Spinal cord (tissue), 10 donors: ENCODE measurements around the gene SMYD5. TPM values are rescaled to one million over a fixed set of nuclear protein-coding genes. Genes with fewer than 3 reads are reported as not detected.

Source experiments
- DNase-seq, 6 donors: peaks; one replicate each; pipeline versions ENCODE4 v3.0.0 to v3.0.0-alpha.2; 2013 to 2015; ENCODE audit warnings: low spot score in 6 of 6, low read depth in 4 of 6
- H3K27ac ChIP-seq: one replicate; pipeline ENCODE4 v1.5.1; 2013; ENCODE audit warnings: low read depth, low read length, control low read depth
- H3K27me3 ChIP-seq: one replicate; pipeline ENCODE4 v1.6.1; 2013; ENCODE audit warnings: low read length; ENCODE audit not compliant: control insufficient read depth, insufficient read depth
- H3K36me3 ChIP-seq: one replicate; pipeline ENCODE4 v1.6.1; 2013; ENCODE audit warnings: low read length; ENCODE audit not compliant: control insufficient read depth, insufficient read depth
- H3K4me1 ChIP-seq: one replicate; pipeline ENCODE4 v1.6.1; 2013; ENCODE audit warnings: low read length; ENCODE audit not compliant: control insufficient read depth, insufficient read depth
- H3K4me3 ChIP-seq: one replicate; pipeline ENCODE4 v1.5.1; 2013; ENCODE audit warnings: low read depth, low read length, control low read depth
- H3K9me3 ChIP-seq: one replicate; pipeline ENCODE4 v1.6.1; 2013; ENCODE audit warnings: low read length; ENCODE audit not compliant: control insufficient read depth, insufficient read depth
- WGBS: methylation state at CpG from one replicate; pipeline ENCODE4 v1.1.5; 2013; ENCODE audit warnings: missing lambda C conversion rate; ENCODE audit not compliant: insufficient coverage; 5-methylcytosine and 5-hydroxymethylcytosine counted together
- polyA plus RNA-seq, 2 donors: library from polyadenylated mRNA; unstranded; fragments of 120-200 nt; gene quantifications; one replicate each; pipeline ENCODE4 v1.2.1, GENCODE V29; 2013; ENCODE audit not compliant: insufficient read length in 2 of 2
- total RNA-seq, 2 donors: library from RNA; depleted of rRNA in 1 of 2; stranded (reverse); fragments of 120-200 nt in 1 of 2; fragments of >200 nt in 1 of 2; gene quantifications; one replicate each; pipeline versions ENCODE4 v1.2.3 to v1.2.4, GENCODE V29; 2013 to 2014
- donor health status: healthy.

The SMYD5 gene
- total and polyA plus RNA-seq, 4 donors: 14.2 to 42.5 (median 33.5) TPM

DNA sequence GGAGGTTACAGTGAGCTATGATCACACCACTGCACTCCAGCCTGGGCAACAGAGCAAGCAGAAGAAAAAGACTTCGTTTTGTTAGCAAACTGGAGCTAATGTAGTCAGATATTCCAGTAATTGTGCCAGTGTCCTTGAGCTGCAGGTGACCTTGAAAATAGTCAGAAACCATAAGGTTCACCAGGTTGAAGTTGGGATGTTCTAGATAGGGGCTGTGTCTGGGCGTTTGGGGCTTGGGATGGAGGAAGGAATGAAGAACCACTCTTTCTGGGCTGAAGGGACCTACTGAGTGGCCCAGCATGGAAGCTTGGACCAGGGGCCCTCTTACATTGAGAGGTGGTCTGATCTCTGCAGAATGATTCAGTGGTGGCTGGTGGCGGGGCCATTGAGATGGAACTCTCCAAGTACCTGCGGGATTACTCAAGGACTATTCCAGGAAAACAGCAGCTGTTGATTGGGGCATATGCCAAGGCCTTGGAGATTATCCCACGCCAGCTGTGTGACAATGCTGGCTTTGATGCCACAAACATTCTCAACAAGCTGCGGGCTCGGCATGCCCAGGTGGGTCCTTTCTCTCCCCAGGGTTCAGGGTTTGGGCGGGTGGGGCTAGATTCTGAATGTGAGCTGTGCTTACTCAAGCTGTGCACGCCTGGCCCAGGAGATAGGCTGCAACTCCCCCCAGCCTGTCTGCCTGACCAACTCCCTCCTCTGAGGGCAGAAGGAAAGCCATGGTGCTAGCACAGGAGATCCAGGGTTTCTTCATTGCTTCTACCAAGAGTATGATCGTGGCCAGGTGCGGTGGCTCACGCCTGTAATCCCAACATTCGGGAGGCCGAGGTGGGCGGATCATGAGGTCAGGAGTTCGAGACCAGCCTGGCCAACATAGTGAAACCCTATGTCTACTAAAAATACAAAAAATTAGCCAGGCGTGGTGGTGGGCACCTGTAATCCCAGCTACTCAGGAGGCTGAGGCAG, 37.1 kb downstream of the SMYD5 start:
- no peaks in the 10 kb centered on the region for H3K9me3 ChIP-seq
- no peaks in the 10 kb centered on the region for H3K27me3 ChIP-seq
- DNase-seq: no peak
- H3K27ac ChIP-seq: no peak overlapping the region
- H3K36me3 ChIP-seq: peaks cover 74% of the 10 kb centered on the region
- 87% methylated on average over 17 of the region's 17 CpGs for WGBS
- no peak overlapping the region for H3K4me3 ChIP-seq
- H3K4me1 ChIP-seq: no peaks in the 10 kb centered on the region

DNA sequence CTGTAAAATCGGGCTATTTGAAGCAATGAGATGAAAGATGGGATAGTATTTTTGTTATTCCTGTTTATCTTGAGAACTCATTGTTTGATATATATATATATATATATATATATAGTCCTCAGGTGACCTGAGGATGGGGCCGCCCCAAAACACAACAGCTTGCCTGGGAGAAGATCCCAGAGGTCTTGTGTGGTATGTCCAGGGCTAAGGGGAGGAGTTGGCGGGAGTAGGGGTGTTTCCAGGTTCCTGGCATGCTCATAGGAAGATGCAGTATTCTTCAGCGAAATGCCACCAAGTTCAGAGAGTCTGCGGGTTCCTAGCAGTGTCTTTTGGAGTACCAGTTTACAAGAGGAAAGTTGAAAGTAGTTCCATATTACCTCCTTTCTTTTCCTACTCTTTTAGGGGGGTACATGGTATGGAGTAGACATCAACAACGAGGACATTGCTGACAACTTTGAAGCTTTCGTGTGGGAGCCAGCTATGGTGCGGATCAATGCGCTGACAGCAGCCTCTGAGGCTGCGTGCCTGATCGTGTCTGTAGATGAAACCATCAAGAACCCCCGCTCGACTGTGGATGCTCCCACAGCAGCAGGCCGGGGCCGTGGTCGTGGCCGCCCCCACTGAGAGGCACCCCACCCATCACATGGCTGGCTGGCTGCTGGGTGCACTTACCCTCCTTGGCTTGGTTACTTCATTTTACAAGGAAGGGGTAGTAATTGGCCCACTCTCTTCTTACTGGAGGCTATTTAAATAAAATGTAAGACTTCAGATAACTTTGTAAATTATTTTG, 38.4 kb downstream of the SMYD5 start:
- Histone ChIP-seq H3K9me3 (no peaks in the 10 kb centered on the region), H3K36me3 (peaks cover 69% of the 10 kb centered on the region), H3K27me3 (no peaks in the 10 kb centered on the region), H3K27ac (no peak overlapping the region), H3K4me3 (no peak overlapping the region), H3K4me1 (no peaks in the 10 kb centered on the region)
- 97% methylated on average over 7 of the region's 17 CpGs for WGBS
- DNase-seq: no peak

DNA sequence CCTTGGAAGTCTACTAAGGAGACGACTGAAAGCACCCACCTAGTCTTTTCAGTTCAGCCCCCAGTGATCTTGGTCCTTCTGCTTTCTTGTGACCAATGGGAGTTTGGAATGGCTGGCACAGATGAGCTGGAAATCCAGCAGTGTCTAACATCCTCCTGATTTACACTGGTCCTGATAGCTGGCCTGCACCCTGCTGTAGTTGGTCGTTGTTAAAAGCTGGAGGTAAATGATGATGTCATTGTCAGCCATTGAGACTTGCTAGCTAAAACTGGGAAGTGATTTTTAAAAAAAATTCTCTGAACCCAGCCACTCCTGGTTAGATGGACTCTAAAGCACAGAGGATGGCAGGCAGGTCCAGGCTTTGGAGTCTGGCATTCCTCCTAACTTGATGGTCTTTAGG, 39.4 kb downstream of the SMYD5 start:
- DNase-seq: no peak
- Histone ChIP-seq H3K27ac (no peak overlapping the region), H3K36me3 (peaks cover 70% of the 10 kb centered on the region), H3K4me3 (no peak overlapping the region), H3K27me3 (no peaks in the 10 kb centered on the region), H3K4me1 (no peaks in the 10 kb centered on the region), H3K9me3 (no peaks in the 10 kb centered on the region)
- WGBS: 60% methylated on average over 1 of the region's 2 CpGs

DNA sequence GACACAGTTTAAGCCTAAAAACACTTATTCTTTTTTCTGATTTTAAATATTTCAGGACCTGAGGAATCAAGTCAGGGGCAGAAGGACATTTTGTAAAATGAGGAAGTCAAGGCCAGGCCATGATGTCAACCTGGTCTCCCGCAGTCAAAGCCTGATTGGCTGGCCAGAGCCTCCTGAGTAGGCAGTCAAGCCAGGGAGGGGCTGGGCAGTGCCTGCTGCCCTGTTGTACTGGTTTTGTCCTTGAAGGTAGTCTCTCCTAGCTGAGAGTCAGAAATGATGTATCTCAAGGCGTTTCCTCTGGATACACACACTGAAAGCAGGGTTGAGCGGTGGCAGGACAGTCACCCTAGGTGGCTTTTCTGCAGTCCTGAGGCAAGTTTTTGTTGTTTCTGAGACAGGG, 39.9 kb downstream of the SMYD5 start:
- Histone ChIP-seq H3K4me1 (no peaks in the 10 kb centered on the region), H3K27me3 (no peaks in the 10 kb centered on the region), H3K27ac (no peak overlapping the region), H3K9me3 (no peaks in the 10 kb centered on the region), H3K36me3 (peaks cover 70% of the 10 kb centered on the region), H3K4me3 (no peak overlapping the region)
- no peak for DNase-seq
- 98% methylated on average over 3 of the region's 3 CpGs for WGBS

DNA sequence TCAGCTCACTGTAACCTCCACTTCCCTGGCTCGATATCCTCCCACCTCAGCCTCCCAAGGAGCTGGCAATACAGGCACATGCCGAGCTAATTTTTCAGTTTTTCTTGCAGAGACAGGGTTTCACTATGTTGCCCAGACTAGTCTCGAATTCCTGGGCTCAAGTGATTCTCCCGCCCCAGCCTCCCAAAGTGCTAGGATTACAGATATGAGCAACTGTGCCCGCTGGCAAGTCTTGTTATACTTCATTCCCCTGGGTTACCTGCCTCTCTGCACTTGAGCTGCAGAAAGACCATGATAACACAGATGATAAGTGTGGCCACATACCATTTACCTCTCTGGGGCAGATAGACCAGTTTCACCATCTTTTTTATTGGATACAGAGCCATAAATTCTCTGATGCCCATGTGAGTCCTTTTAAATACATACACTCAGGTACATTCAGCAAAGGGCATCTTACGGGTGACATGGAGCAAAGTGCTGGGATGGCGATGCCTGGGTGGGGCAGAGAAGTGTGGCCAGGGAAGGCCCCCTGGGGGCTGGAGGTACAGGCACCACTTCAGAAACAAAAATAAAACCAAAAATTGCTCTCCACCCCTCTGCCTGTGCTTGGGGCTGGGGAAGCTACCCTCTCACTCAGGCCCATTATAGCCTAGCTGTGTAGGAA, 40.4 kb downstream of the SMYD5 start:
- WGBS: 94% methylated on average over 6 of the region's 7 CpGs
- Histone ChIP-seq H3K27ac (no peak overlapping the region), H3K27me3 (no peaks in the 10 kb centered on the region), H3K4me1 (no peaks in the 10 kb centered on the region), H3K4me3 (no peak overlapping the region), H3K9me3 (no peaks in the 10 kb centered on the region), H3K36me3 (peaks cover 72% of the 10 kb centered on the region)
- DNase-seq: no peak

DNA sequence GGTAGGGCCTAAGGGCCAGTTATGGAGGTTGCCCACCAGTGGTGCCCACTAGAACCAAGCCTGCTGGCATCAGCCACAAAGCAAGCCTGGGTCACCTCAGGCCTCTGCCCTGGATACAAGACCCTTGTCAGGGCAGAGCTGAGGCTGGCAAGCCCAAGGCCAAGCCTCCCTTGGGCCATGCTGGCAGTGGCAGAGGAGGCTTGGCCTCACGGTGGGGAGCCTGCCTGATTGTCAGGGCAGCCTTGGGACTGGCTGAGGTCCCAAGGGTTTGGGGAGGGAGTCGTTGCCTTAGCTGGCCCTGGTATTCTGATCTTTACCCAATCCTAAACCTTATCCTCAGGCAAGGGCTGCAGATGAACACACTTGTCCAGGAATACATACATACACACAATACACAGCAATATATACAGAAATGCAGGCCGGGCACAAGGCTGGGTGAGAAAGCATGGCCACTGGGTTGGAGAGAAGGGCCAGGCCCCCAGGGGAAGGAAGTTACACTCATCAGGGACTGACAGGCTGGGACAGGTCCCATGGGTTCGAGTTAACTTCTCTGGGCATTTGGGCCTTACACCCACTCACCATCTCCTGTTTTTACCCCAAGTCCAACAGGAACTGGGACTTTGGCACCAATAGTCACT, 41.1 kb downstream of the SMYD5 start:
- 82% methylated on average over 1 of the region's 4 CpGs for WGBS
- DNase-seq: no peak
- peaks cover 72% of the 10 kb centered on the region for H3K36me3 ChIP-seq
- no peak overlapping the region for H3K27ac ChIP-seq
- H3K9me3 ChIP-seq: no peaks in the 10 kb centered on the region
- H3K4me3 ChIP-seq: no peak overlapping the region
- H3K4me1 ChIP-seq: no peaks in the 10 kb centered on the region
- H3K27me3 ChIP-seq: no peaks in the 10 kb centered on the region

DNA sequence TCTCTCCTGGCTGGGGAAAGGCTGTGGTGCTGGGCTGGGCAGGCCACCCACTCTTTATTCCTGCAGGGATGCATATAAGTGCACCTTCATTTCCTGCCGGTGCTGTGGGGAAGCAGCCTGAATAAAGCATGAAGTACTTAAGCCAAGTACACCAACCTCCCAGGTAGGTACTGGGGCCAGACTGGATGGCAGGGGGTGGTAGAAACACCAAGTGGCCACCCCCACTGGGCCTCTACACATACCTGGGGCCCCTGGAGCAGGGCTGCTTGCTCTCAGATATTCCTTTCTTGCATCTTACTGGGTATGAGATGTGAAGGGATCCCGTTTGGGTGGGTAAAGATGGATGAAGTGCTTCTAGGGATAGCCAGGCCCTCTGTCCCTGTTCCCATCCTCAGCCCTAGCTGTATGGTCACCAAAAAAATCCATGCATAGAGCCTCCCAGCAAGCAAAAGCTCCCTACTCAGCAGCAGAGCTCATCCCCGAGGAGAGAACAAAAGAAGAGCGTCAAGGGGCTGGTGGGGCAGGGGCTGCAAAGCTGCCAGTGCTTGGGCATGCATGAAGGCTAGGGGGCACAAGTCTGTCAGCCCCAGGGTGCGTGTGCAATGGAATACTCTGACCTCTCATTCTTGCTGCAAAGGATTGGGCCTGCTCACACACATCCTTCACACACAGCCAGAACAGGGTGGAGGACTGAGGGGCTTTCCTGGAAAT, 42.0 kb downstream of the SMYD5 start:
- H3K36me3 ChIP-seq: peaks cover 70% of the 10 kb centered on the region
- no peak overlapping the region for H3K27ac ChIP-seq
- no peaks in the 10 kb centered on the region for H3K27me3 ChIP-seq
- no peaks in the 10 kb centered on the region for H3K9me3 ChIP-seq
- no peak for DNase-seq
- no peak overlapping the region for H3K4me3 ChIP-seq
- H3K4me1 ChIP-seq: no peaks in the 10 kb centered on the region
- WGBS: 14% methylated on average over 1 of the region's 5 CpGs

DNA sequence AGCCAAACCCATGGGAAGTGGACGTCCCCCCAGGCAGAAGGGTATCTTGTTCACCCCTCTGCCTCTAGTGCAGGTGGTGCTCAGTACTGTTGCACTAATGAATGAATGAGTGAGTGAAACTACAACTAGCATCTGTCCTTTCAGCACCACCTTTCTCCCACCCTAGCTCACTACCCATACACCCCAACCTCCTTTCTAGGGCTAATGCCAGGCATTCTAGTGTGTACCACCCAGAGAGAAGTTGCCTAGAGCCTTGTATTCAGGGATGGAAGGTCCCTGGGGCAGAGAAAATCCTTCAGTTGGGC, 42.5 kb downstream of the SMYD5 start:
- no peaks in the 10 kb centered on the region for H3K4me1 ChIP-seq
- H3K36me3 ChIP-seq: peaks cover 67% of the 10 kb centered on the region
- H3K4me3 ChIP-seq: no peak overlapping the region
- H3K27ac ChIP-seq: no peak overlapping the region
- 80% methylated on average over 1 of the region's 1 CpG for whole genome bisulfite sequencing
- no peaks in the 10 kb centered on the region for H3K27me3 ChIP-seq
- DNase-seq: no peak
- H3K9me3 ChIP-seq: no peaks in the 10 kb centered on the region

DNA sequence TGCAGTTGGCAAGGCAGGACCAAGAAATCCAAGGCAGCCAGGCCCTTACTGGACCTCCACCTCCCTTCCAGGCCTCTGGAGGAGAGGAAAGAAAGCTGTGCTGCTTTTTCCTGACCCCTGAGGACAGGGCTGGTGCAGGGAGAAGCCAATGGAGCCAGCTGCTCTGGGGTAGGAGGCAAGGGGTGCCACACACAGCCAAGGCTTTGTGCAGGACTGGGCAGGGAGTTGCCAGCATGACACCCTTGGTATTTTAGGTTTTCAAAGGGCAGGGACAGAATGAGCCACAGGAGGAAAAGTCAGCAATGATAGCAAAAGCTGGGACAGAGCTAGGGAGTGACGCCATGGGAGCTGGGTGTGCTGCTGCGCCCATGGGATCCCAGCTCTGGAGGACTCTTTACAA, 43.0 kb downstream of the SMYD5 start:
- peaks cover 65% of the 10 kb centered on the region for H3K36me3 ChIP-seq
- WGBS: 97% methylated on average over 2 of the region's 2 CpGs
- no peaks in the 10 kb centered on the region for H3K4me1 ChIP-seq
- no peak for DNase-seq
- H3K9me3 ChIP-seq: no peaks in the 10 kb centered on the region
- no peak overlapping the region for H3K4me3 ChIP-seq
- H3K27ac ChIP-seq: no peak overlapping the region
- H3K27me3 ChIP-seq: no peaks in the 10 kb centered on the region
